Panc1 (cell line): ENCODE results near the gene ADH5. TPM values are rescaled to one million over a fixed set of nuclear protein-coding genes. Genes with fewer than 3 reads are reported as not detected.
A peak's percentile ranks its signal among the peaks of the same experiment; 100 is the strongest.

Experiments
- ATAC-seq: fragments of 200-7000 bp; cut with Tn5 transposase; 2 replicates; pipeline ENCODE4 v1.9.1; 2020; ENCODE audit warnings: mild to moderate bottlenecking, moderate library complexity
- Bru-seq: library from RNA; stranded (reverse); fragments of 400-500 nt; gene quantifications from one replicate; lab custom pipeline; 2021; lab: Mats Ljungman, UMichigan
- BruChase-seq, 2 experiments: library from RNA; stranded (reverse); fragments of 400-500 nt; gene quantifications; one replicate each; lab custom pipeline; 2021; lab: Mats Ljungman, UMichigan
- BruUV-seq: library from RNA; stranded (reverse); fragments of 400-500 nt; replicated peaks from 2 replicates; lab custom pipeline; 2021; lab: Mats Ljungman, UMichigan
- CTCF ChIA-PET: fragments of 300-600 bp; sonication (Branson Sonifier 250); formaldehyde crosslinking; loops from one replicate; lab custom pipeline; 2022; ENCODE audit warnings: antibody characterized with exemption; lab: Charles Lee
- POLR2A ChIA-PET: fragments of 300-600 bp; sonication (Branson Sonifier 250); formaldehyde crosslinking; loops from one replicate; lab custom pipeline; 2022; ENCODE audit warnings: antibody characterized with exemption; lab: Charles Lee
- DNase-seq: peaks from one replicate; pipeline ENCODE4 v3.0.0-alpha.2; 2010; ENCODE audit warnings: low read depth, low spot score
- H3K27ac ChIP-seq: 2 replicates; pipeline ENCODE4 v1.5.1; 2011; ENCODE audit warnings: mild to moderate bottlenecking, low read length, inconsistent platforms
- H3K27me3 ChIP-seq: fragments of 200-500 bp; sonication (Bioruptor generic); 2 replicates; pipeline ENCODE4 v1.6.0; 2014; ENCODE audit warnings: low read length, inconsistent platforms; ENCODE audit not compliant: control insufficient read depth, insufficient read depth
- H3K36me3 ChIP-seq: fragments of 200-500 bp; sonication (Bioruptor generic); 2 replicates; pipeline ENCODE4 v1.5.1; 2014; ENCODE audit warnings: inconsistent platforms, mild to moderate bottlenecking, low read length, moderate library complexity; ENCODE audit not compliant: control insufficient read depth, insufficient read depth
- H3K4me1 ChIP-seq: 2 replicates; pipeline ENCODE4 v1.5.1; 2011; ENCODE audit warnings: inconsistent platforms, mild to moderate bottlenecking, low read length, moderate library complexity; ENCODE audit not compliant: control insufficient read depth, insufficient read depth
- H3K4me3 ChIP-seq, 2 experiments: 2 replicates each; pipeline ENCODE4 v1.5.1; 2011 to 2012; ENCODE audit warnings: low read depth in 2 of 2, low read length in 2 of 2, mild to moderate bottlenecking in 2 of 2, inconsistent platforms in 1 of 2, moderate library complexity in 1 of 2
- H3K9me3 ChIP-seq: fragments of 200-500 bp; sonication (Bioruptor generic); 2 replicates; pipeline ENCODE4 v1.5.1; 2014; ENCODE audit warnings: low read depth, mild to moderate bottlenecking, inconsistent platforms, low read length, moderate library complexity; ENCODE audit not compliant: control insufficient read depth, insufficient read depth
- CTCF ChIP-seq: fragments of 450-650 bp; IDR thresholded peaks from 2 replicates; pipeline ENCODE4 v1.5.1; 2017; ENCODE audit warnings: mild to moderate bottlenecking
- POLR2AphosphoS5 ChIP-seq: IDR thresholded peaks from 2 replicates; pipeline ENCODE4 v1.6.1; 2012; ENCODE audit warnings: mild to moderate bottlenecking, low read depth, low read length, moderate library complexity
- REST ChIP-seq, 2 experiments: IDR thresholded peaks; 2 replicates each; pipeline ENCODE4 v1.6.1; 2011 to 2012; ENCODE audit warnings: low read depth in 2 of 2, control low read depth in 1 of 2, low read length in 1 of 2, mild to moderate bottlenecking in 1 of 2, moderate library complexity in 1 of 2; ENCODE audit not compliant: insufficient read depth in 1 of 2
- SIN3A ChIP-seq: IDR thresholded peaks from 2 replicates; pipeline ENCODE4 v1.6.1; 2012; ENCODE audit warnings: low read depth, mild to moderate bottlenecking, low read length, moderate library complexity, borderline replicate concordance; ENCODE audit not compliant: insufficient read depth
- TCF7L2 ChIP-seq: IDR thresholded peaks from 2 replicates; pipeline ENCODE4 v1.6.1; 2011; ENCODE audit warnings: mild to moderate bottlenecking, low read depth, low read length, inconsistent platforms
- in situ Hi-C: cut with HindIII; loops from 2 replicates; pipeline ENCODE4 v1.10.0; 2016; ENCODE audit warnings: low sequenced_read_pairs, low pct_unique_long_range_greater_than_20kb
- intact Hi-C: fragments of 100-400 bp; cut with micrococcal nuclease; formaldehyde crosslinking; loops from one replicate; pipeline ENCODE4 v1.10.0; 2022; ENCODE audit not compliant: unreplicated experiment
- long read RNA-seq: library from polyadenylated mRNA; unstranded; transcript quantifications from one replicate; pipeline ENCODE4 v2.0.0, GENCODE V29; 2021; ENCODE audit not compliant: unreplicated experiment
- polyA plus RNA-seq: library from polyadenylated mRNA; unstranded; fragments of >200 nt; gene quantifications from one replicate; pipeline ENCODE4 v1.2.1, GENCODE V29; 2012; ENCODE audit warnings: missing spikeins; ENCODE audit not compliant: insufficient read length
- total RNA-seq: library from RNA; stranded (reverse); gene quantifications from one replicate; pipeline ENCODE4 v1.2.1, GENCODE V29; 2021; ENCODE audit not compliant: unreplicated experiment

The ADH5 gene
- total RNA-seq = 117 TPM
- polyA plus RNA-seq = 80.9 TPM
- Bru-seq, nascent RNA = percentile 85 among the genes with signal in this experiment
- percentile 83 among the genes with signal in this experiment for BruChase-seq, experiment 1, labeled RNA remaining after a 2-hour chase
- percentile 93 among the genes with signal in this experiment for BruChase-seq, experiment 2, labeled RNA remaining after a 6-hour chase
- long read RNA-seq, transcript ADH5-201 (9 exons, 2,615 nt) = major isoform, 102 of 121 reads
- long read RNA-seq, partial matches to known transcripts = 12 of 121 reads
- long read RNA-seq, other reads (novel, unspliced or antisense) = 7 of 121 reads

- ATAC-seq = peak; percentile 97
- no peak for DNase-seq
- TSS peak; percentile 94 for BruUV-seq
- intact Hi-C loops = no loop called here
- CTCF ChIA-PET = interaction anchor here (1.5 kb wide), 1 partner anchor 33 kb away, joined by 3 read pairs; no protein-coding TSS in a partner anchor
- Histone ChIP-seq H3K27ac (peak within 1 kb of the TSS; percentile 90), H3K9me3 (no peaks in the 10 kb centered on the region), H3K27me3 (no peaks in the 10 kb centered on the region), H3K4me1 (peaks cover 15% of the 10 kb centered on the region), H3K36me3 (no peaks in the 10 kb centered on the region; the same call in none of the 2 replicates), H3K4me3 (peak within 1 kb of the TSS; percentile 55 to 98)
- POLR2A ChIA-PET = interaction anchor here (0.6 kb wide), 2 partner anchors 53 to 288 kb away, joined by 3 read pairs; no protein-coding TSS in a partner anchor
- in situ Hi-C loops = no loop called here
- TF ChIP-seq REST (IDR thresholded peaks at IDR 0.05; ENCODE audit: insufficient read depth in 1 of 2, low read depth in 2 of 2, low read length in 1 of 2) (no peak), POLR2AphosphoS5 (peak; percentile 84), CTCF (no peak), SIN3A (no peak), TCF7L2 (no peak)
Observed at GRCh38 chr4:99088481-99089365, at the start of gene ADH5. Gene ADH5, minus strand, starts transcription at chr4:99088788. Its CDS starts 88 bp downstream, at chr4:99088700.

- ChIA-PET CTCF (no interaction called here), POLR2A (no interaction called here)
- no peaks in the 10 kb centered on the region for H3K36me3 ChIP-seq
- no peaks in the 10 kb centered on the region for H3K27me3 ChIP-seq
- no peak overlapping the region for H3K4me3 ChIP-seq
- TF ChIP-seq REST (IDR thresholded peaks at IDR 0.05; ENCODE audit: insufficient read depth in 1 of 2, low read depth in 2 of 2, low read length in 1 of 2) (no peak), SIN3A (no peak), CTCF (no peak), POLR2AphosphoS5 (no peak), TCF7L2 (no peak)
- no peak overlapping the region for H3K27ac ChIP-seq
- DNase-seq = no peak
- in situ Hi-C loops = no loop called here
- H3K4me1 ChIP-seq = no peaks in the 10 kb centered on the region
- no TSS peak for BruUV-seq
- intact Hi-C loops = no loop called here
- H3K9me3 ChIP-seq = no peaks in the 10 kb centered on the region
- ATAC-seq = no peak
Observed at GRCh38 chr4:99136329-99136728, 47.7 kb upstream of the ADH5 start.
